ENCODE results near the gene SLIT3.

The SLIT3 gene

GRCh38 chr5:169039592-169039991 is 261.3 kb downstream of the SLIT3 start:
- no peak overlapping the region for H3K4me3 ChIP-seq (ENCODE audit: low read depth, low read length)
- TF ChIP-seq POLR2A (IDR thresholded peaks at IDR 0.05; ENCODE audit: extremely low read depth, insufficient read length) (no peak), MYC (IDR thresholded peaks at IDR 0.05; ENCODE audit: low read depth, low read length) (no peak)
- TF ChIP-seq, protein P1, sequence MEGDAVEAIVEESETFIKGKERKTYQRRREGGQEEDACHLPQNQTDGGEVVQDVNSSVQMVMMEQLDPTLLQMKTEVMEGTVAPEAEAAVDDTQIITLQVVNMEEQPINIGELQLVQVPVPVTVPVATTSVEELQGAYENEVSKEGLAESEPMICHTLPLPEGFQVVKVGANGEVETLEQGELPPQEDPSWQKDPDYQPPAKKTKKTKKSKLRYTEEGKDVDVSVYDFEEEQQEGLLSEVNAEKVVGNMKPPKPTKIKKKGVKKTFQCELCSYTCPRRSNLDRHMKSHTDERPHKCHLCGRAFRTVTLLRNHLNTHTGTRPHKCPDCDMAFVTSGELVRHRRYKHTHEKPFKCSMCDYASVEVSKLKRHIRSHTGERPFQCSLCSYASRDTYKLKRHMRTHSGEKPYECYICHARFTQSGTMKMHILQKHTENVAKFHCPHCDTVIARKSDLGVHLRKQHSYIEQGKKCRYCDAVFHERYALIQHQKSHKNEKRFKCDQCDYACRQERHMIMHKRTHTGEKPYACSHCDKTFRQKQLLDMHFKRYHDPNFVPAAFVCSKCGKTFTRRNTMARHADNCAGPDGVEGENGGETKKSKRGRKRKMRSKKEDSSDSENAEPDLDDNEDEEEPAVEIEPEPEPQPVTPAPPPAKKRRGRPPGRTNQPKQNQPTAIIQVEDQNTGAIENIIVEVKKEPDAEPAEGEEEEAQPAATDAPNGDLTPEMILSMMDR (IDR thresholded peaks at IDR 0.05; ENCODE audit: low read depth, low read length) = no peak
- TF ChIP-seq, protein P2, sequence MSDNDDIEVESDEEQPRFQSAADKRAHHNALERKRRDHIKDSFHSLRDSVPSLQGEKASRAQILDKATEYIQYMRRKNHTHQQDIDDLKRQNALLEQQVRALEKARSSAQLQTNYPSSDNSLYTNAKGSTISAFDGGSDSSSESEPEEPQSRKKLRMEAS (IDR thresholded peaks at IDR 0.05; ENCODE audit: low read depth, low read length) = no peak
- no peak for DNase-seq (ENCODE audit: low read depth)

DNA sequence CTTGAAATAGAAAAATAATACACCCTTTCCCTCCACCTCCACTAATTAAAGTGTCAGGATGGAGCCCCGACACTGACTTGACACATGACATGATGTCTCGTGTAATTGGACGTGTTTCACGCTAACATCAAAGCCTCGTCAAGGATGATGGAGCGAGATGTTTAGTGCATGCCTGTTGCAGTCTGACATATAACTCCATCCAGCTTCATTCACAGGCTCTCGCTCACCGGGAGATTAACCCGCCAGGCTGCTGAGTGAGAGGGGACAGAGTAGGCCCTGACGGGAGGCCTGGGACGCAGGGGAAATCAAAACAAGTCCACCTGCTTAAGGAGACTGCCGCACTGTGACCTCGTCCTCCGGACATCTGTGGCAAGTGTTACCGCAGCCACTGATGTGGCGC is 263.5 kb downstream of the SLIT3 start:
- TF ChIP-seq MYC (IDR thresholded peaks at IDR 0.05; ENCODE audit: low read depth, low read length) = no peak
- TF ChIP-seq POLR2A (IDR thresholded peaks at IDR 0.05; ENCODE audit: extremely low read depth, insufficient read length) = no peak
- TF ChIP-seq, protein P2 (IDR thresholded peaks at IDR 0.05; ENCODE audit: low read depth, low read length) = no peak
- TF ChIP-seq, protein P1 (IDR thresholded peaks at IDR 0.05; ENCODE audit: low read depth, low read length) = no peak

DNA sequence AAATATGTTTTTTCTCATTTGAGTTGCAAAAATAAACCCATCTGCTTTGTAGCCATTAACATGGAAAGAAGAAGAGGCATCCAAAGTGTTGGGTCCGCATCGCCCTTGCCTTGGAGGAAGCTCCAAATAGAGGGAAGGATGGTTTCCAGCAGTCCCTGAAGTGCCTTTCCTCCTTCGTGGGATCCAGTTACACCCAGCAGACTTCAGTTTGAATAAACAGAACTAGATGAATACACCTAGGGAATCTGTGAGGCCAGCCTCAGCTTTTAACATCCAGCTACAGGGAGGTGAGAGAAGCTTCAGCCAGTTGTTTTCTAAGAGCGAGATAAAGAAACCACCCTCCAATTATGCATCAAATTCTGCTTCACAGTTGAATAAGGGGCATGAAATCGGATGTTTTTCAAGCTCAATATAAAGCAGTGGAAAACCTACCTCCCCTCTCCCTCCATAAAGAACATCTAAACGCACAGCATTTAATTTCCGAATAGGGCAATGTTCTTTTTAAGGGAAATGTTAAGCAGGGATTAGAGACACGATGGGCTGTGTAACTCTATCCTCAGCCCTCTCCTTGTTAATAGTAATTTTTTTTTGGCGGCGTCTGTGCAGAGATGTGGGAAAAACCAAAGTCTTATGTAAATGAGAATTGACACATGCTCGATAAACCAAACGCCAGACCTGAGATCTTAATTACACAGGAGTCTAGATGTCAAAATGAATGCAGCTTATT is 264.7 kb downstream of the SLIT3 start:
- DNase-seq (ENCODE audit: low read depth) = no peak
- no peak overlapping the region for H3K4me3 ChIP-seq (ENCODE audit: low read depth, low read length)
- TF ChIP-seq, protein P1 (IDR thresholded peaks at IDR 0.05; ENCODE audit: low read depth, low read length) = no peak
- TF ChIP-seq POLR2A (IDR thresholded peaks at IDR 0.05; ENCODE audit: extremely low read depth, insufficient read length) = no peak

More for the DNA sequence above, 263.5 kb downstream of the SLIT3 start:
- no peak for DNase-seq (ENCODE audit: low read depth)
- no peak overlapping the region for H3K4me3 ChIP-seq (ENCODE audit: low read depth, low read length)

GRCh38 chr5:169029661-169030274 is 271.2 kb downstream of the SLIT3 start:
- H3K4me3 ChIP-seq (ENCODE audit: low read depth, low read length) = no peak overlapping the region
- DNase-seq (ENCODE audit: low read depth) = no peak
- TF ChIP-seq MYC (IDR thresholded peaks at IDR 0.05; ENCODE audit: low read depth, low read length) (no peak), POLR2A (IDR thresholded peaks at IDR 0.05; ENCODE audit: extremely low read depth, insufficient read length) (no peak)
- TF ChIP-seq, protein P2 (IDR thresholded peaks at IDR 0.05; ENCODE audit: low read depth, low read length) = no peak
- TF ChIP-seq, protein P1 (IDR thresholded peaks at IDR 0.05; ENCODE audit: low read depth, low read length) = no peak

DNA sequence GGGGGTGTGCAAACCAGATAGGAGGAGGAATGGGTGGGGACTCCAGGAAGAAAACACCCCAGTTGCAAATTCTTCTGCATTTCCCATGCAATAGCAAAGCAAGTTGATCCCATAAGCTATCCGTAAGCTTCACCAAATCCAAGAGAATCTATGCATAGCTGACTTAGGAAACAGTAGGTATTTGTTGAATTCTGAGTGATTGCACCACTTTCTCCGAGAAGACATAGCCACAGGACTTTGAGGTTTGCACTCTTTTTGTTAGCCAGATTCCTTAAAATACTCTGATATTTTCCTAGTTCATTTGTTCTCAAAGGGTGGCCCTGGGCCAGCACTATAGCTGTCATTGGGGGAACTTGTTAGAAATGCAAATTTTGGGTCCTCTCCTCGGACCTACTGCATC is 271.9 kb downstream of the SLIT3 start:
- DNase-seq (ENCODE audit: low read depth) = no peak
- TF ChIP-seq POLR2A (IDR thresholded peaks at IDR 0.05; ENCODE audit: extremely low read depth, insufficient read length) = no peak
- TF ChIP-seq MYC (IDR thresholded peaks at IDR 0.05; ENCODE audit: low read depth, low read length) = no peak
- TF ChIP-seq, protein P2 (IDR thresholded peaks at IDR 0.05; ENCODE audit: low read depth, low read length) = no peak
- TF ChIP-seq, protein P1 (IDR thresholded peaks at IDR 0.05; ENCODE audit: low read depth, low read length) = no peak
- H3K4me3 ChIP-seq (ENCODE audit: low read depth, low read length) = no peak overlapping the region

All from NB4 (cell line).